ENCODE results near the gene USP32.
"Not testable (repeated sequence)": the region's sequence is repeated elsewhere in the genome, so short reads cannot be mapped to it uniquely, and the experiment has no call there.

USP32 gene

GRCh38 chr17:60327134-60327900 lies 64.6 kb downstream of the USP32 start:
- no peak for DNase-seq

DNA sequence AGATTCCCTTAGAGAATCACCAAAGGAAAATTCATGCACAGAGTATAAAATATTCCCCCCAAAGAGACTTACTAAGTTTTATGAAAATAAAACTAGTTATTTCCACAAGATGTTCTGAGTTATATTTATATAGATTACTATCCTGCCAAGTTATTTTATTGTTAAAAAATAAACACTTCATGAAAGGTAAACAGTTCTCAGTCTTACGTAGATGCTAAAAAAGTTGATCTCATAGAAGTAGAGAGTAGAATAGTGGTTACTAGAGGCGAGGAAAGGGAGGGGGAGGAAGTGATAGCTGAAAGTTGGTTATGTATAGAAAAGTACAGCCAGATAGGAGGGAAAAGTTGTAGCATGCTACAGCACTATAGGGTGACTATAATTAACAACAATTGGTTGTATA lies 65.2 kb downstream of the USP32 start:
- DNase-seq, result no peak

GRCh38 chr17:60325730-60326524 lies 66.0 kb downstream of the USP32 start:
- no peak for DNase-seq

GRCh38 chr17:60323754-60324153 lies 68.2 kb downstream of the USP32 start:
- no peak for DNase-seq

DNA sequence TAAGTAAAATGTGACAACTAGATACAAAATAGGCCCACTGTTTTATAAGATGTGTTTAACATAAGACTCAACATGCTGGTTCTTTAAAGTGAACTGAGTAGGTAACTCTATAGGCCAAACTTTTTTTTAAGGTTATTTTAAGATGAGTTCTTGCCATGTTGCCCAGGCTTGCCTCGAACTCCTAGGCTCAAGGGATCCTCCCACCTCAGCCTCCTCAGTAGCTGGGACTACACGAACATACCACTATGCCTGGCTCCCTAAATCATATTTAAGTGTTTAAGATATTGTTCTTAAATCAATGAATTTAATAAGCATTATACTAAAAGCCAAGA lies 69.9 kb downstream of the USP32 start:
- no peak for DNase-seq

- DNase-seq, result no peak
Observed at GRCh38 chr17:60321336-60322055, 70.4 kb downstream of the USP32 start.

- no peak for DNase-seq
Observed at GRCh38 chr17:60318830-60319229, 73.1 kb downstream of the USP32 start.

GRCh38 chr17:60318326-60318725 lies 73.6 kb downstream of the USP32 start:
- DNase-seq, result no peak

DNA sequence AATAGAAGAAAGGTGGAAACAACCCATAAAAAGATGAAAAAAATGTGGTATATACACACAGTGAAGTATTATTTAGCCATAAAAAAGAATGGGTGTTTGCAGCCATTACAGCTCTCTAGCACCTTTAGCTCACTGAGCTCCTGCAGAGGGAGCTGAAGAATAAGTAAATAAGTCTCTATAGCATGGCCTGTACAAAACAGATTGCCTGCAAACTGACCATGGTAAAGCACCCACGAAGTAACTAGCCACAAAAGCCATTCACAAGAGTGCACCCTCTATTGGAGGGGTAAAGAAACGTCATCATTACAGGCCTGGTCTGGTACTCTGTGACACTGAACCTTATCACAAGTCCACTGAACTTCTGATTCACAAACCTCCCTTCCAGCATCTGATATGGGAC lies 76.3 kb downstream of the USP32 start:
- DNase-seq, result no peak

DNA sequence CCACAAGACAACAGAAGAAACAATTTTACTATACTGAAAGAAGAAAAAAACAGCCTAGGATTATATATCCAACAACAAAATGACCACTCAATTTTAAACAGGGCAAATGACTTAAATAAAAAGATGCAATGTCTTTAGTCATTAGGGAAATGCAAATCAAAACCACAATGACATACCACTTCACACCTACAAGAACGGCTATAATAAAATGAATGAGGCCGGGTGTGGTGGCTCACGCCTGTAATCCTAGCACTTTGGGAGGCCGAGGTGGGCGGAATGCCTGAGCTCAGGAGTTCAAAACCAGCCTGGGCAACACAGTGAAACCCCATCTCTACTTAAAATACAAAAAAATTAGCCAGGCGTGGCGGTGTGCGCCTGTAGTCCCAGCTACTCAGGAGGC lies 77.0 kb downstream of the USP32 start:
- not testable (repeated sequence) for DNase-seq

DNA sequence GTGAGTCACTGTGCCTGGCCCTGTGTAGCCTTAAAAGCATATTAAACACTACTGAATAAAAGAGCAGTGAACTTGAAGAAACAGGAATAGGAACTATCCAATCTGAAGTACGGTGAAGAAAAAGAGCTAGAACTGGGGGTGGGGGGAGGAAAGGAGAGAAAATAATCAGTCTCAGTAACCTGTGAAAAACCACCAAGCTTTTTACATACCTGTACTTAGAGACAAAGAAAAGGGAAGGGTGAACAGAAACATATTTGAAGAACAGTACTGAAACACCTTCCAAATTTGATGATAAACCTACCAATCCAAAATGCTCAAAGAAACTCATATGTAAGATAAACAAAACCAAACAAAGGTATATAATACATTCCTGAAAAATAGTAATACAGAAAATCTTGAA lies 77.5 kb downstream of the USP32 start:
- no peak for DNase-seq

GRCh38 chr17:60311936-60312335 lies 80.0 kb downstream of the USP32 start:
- no peak for DNase-seq

DNA sequence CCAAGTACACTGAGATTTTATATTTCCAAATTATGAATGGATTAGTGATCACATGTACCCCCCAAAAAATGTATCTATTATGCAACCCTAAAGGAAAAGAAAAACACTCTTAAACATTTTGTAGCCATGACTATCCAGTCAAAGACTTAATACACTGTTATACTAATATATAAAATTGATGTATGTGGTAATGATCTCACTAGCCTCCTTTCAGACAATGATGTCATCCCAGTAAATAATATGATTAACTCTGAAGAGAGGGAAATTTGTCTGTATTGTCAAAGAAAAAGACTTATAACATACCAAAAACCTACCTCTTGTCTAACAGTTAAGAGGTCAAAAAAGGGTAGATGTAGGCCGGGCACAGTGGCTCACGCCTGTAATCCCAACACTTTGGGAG lies 80.7 kb downstream of the USP32 start:
- DNase-seq, result no peak

GRCh38 chr17:60305141-60305540 lies 86.8 kb downstream of the USP32 start:
- no peak for DNase-seq

- no peak for DNase-seq
Observed at GRCh38 chr17:60304502-60304901, 87.4 kb downstream of the USP32 start.

DNA sequence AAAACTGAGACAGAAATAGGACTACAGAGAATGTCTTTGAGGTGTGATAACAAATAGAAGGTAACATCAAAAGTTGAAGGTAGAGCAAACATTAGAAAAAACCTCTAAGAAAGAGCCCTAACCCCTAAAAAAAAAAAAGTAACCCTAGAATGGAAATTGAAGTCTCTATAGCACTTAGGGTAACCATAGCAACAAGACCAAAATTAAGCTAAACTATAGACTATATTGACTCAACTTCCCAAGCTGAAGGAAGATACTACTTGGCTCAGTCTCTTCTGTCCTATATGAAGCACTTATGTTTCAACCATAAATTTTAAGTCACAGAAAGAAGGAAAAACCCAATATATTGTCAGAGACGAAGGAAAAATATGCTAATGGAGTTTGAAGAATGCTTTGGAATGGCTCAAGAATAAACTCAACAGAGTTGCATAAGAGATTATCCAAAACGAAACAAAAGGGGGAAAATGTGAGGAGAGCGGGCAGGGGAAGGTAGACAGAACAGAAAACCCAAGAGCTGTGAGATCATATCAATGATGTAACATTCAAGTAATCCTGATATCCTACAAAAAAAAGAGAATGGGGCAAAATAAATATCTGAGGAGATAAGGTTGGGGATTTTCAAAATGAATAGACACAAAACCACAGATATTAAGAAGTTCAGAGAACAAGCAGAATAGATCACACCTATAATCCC lies 88.4 kb downstream of the USP32 start:
- DNase-seq, result no peak

GRCh38 chr17:60301649-60302048 lies 90.3 kb downstream of the USP32 start:
- DNase-seq, result no peak

DNA sequence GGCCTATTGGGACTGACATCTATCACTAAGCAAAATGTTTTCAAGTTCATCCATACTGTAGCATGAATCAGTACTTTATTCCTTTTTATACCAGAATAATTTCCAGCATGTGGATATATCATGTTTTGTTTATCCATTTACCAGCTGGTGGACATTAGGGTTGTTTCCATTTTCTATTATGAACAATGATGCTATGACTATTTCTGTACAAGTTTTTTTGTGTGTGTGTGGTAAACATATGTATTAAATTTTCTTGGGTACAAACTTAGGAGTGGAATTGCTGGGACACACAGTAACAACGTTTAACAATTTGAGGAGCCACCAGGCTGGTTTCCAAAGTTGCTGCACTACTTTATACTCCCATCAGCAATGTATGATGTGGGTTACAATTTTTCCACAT lies 91.0 kb downstream of the USP32 start:
- DNase-seq, result no peak

DNA sequence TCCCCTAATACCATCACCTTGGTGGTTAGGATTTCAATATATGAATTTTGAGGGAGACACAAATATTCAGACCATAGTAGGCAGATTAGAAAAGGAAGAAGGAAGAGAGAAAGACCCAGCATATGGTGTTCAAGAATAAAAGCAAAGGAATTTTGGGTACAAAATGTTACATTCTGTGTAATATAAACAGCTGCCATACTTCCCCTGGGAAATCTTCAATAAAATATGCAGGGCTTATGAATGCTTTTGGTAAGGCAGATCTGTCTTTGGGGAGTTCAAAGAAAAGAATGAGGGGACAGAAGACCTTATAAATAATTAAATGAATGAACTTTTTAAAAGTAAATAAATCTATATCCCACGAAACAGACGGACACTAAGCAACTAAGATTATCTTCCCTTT lies 91.9 kb downstream of the USP32 start:
- DNase-seq, result no peak

GRCh38 chr17:60297760-60298401 lies 94.1 kb downstream of the USP32 start:
- DNase-seq, result no peak

GRCh38 chr17:60296177-60296576 lies 95.8 kb downstream of the USP32 start:
- no peak for DNase-seq

DNA sequence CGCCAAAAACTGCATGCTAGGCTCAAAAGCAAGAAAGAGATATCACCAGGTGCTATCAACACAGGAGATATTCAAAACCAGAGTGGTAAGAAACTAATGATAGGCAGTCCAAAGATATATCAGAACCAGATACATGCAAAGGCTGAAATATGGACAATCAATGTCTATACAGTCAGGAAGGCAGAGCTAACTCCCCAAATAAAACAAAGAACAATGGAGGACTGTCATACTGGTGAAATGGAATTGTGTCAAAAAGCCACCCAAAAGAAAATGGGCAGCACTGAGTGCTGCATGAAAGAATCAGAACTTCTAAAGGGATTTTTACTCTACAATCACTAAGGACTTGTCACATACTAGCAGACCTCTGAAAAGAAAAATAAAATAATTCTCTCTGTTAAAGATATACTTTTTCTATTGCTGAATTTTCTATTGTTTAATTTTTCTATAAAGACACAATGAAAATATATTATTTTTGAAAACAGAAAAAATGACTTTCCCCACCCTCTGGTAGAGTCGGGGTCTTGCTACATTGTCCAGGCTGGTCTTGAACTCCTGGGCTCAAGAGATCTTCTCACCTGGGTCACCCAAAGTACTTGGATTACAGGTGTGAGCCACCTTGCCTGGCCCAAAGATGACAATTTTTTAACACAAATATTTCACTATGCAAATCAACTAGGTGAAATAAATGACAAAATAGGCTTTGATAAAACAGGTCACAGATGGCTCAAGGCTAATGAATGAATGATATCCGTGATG lies 98.2 kb downstream of the USP32 start:
- DNase-seq, result no peak

Data from activated CD4-positive, CD25-positive, alpha-beta regulatory T cell treated with anti-CD3 and anti-CD28 coated beads, Interleukin-2, amount 50 U/mL, for 72 hours (primary cell).